Karpas-422 (cell line): ENCODE data around the gene ATXN7L1. TPM values are rescaled to one million over a fixed set of nuclear protein-coding genes. Genes with fewer than 3 reads are reported as not detected.

Experiments used
- DNase-seq: peaks from one replicate; pipeline ENCODE4 v3.0.0-alpha.2; 2015
- H2AFZ ChIP-seq: fragments of 200-600 bp; sonication (generic); 2 replicates; pipeline ENCODE4 v1.6.1; 2014; ENCODE audit warnings: antibody characterized with exemption, low read length, mixed read lengths
- H3K27ac ChIP-seq: fragments of 200-600 bp; sonication (generic); 2 replicates; pipeline ENCODE4 v1.5.1; 2014; ENCODE audit warnings: mild to moderate bottlenecking, low read length, moderate library complexity
- H3K27me3 ChIP-seq: fragments of 200-600 bp; sonication (generic); 2 replicates; pipeline ENCODE4 v1.6.1; 2014; ENCODE audit warnings: low read length, mixed read lengths
- H3K36me3 ChIP-seq: fragments of 200-600 bp; sonication (generic); 2 replicates; pipeline ENCODE4 v1.6.1; 2014; ENCODE audit warnings: low read length, mixed read lengths; ENCODE audit not compliant: insufficient read depth
- H3K4me1 ChIP-seq: fragments of 200-600 bp; sonication (generic); 2 replicates; pipeline ENCODE4 v1.6.1; 2014; ENCODE audit warnings: mild to moderate bottlenecking, low read length, mixed read lengths
- H3K4me2 ChIP-seq: fragments of 200-600 bp; sonication (generic); 2 replicates; pipeline ENCODE4 v1.6.1; 2014; ENCODE audit warnings: low read length, low read depth, mild to moderate bottlenecking; ENCODE audit not compliant: poor library complexity, severe bottlenecking
- H3K4me3 ChIP-seq: fragments of 200-600 bp; sonication (generic); 2 replicates; pipeline ENCODE4 v1.5.1; 2014; ENCODE audit warnings: mild to moderate bottlenecking, antibody characterized with exemption, low read length, mixed read lengths
- H3K79me2 ChIP-seq: fragments of 200-600 bp; sonication (generic); 2 replicates; pipeline ENCODE4 v1.6.1; 2014; ENCODE audit warnings: mild to moderate bottlenecking, low read length, mixed read lengths
- H3K9ac ChIP-seq: fragments of 200-600 bp; sonication (generic); 2 replicates; pipeline ENCODE4 v1.6.0; 2014; ENCODE audit warnings: low read length
- H3K9me2 ChIP-seq: fragments of 200-600 bp; sonication (generic), shearing (Covaris generic); replicated peaks from 2 replicates; pipeline ENCODE4 v1.6.0; 2014; ENCODE audit warnings: mild to moderate bottlenecking, low read length, moderate library complexity; ENCODE audit not compliant: insufficient read depth
- H3K9me3 ChIP-seq: fragments of 300-700, 200-600 bp; sonication (generic); 2 replicates; pipeline ENCODE4 v1.6.1; 2014; ENCODE audit warnings: low read length, mixed read lengths
- H4K20me1 ChIP-seq: fragments of 200-600 bp; sonication (generic); 2 replicates; pipeline ENCODE4 v1.6.1; 2014; ENCODE audit warnings: mild to moderate bottlenecking, antibody characterized with exemption, low read length, low read depth; ENCODE audit not compliant: insufficient read depth
- total RNA-seq: library from RNA; depleted of rRNA; stranded (reverse); fragments of >200 nt; shearing (Covaris generic); gene quantifications from 2 replicates; pipeline ENCODE4 v1.2.3, GENCODE V29; 2014; ENCODE audit warnings: low replicate concordance

The ATXN7L1 gene
- total RNA-seq, 1 experiment from 2014 or later = not detected

DNA sequence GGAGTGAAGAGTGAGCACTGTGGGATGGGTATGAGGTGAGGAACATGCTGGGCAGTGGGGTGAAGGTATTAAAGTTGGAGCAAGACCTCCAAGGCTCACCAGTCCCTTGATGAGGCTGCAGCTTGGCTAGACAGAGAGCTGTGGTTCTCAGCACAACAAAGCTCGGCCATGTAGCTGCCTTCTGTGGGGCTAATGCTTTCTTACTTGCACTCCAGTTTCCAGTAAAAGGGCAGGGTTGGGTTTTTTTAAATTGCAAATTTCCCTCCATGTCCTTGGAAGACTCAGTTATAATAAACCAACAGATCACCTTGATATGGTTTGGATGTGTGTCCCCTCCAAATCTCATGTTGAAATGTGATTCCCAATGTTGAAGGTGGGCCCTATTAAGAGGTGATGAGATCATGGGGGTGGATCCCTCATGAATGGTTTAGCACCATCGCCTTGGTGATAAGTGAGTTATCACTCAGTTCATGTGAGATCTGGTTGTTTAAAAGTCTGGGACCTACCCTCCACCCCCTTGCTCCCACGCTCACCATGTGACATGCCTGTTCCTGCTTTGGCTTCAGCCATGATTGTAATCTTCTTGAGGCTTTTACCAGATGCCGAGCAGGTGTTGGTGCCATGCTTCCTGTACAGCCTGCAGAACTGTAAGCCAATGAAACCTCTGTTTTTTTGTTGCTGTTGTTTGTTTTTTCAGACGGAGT is 55.9 kb downstream of the ATXN7L1 start:
- Histone ChIP-seq H3K9ac (no peak overlapping the region), H3K27me3 (no peaks in the 10 kb centered on the region), H3K4me2 (no peak overlapping the region), H3K79me2 (no peaks in the 10 kb centered on the region), H3K9me2 (no peaks in the 10 kb centered on the region; the same call in 1 of the 2 replicates), H3K9me3 (no peaks in the 10 kb centered on the region), H4K20me1 (no peaks in the 10 kb centered on the region), H2AFZ (no peak overlapping the region), H3K4me1 (no peaks in the 10 kb centered on the region), H3K36me3 (no peaks in the 10 kb centered on the region), H3K4me3 (no peak overlapping the region), H3K27ac (no peak overlapping the region)
- DNase-seq = no peak

DNA sequence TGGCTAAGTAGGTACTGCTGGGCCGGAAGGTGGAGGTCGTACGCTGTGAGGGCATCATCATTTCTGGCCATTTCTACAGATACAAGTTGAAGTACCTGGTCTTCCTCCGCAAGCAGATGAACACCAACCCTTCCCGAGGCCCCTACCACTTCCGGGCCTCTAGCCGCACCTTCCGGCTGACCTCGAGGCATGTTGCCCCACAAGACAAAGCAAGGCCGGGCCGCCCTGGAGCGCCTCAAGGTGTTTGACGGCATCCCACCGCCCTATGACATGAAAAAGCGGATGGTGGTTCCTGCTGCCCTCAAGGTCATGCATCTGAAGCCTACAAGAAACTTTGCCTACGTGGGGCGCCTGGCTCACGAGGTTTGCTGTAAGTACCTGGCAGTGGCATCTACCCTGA is 56.8 kb downstream of the ATXN7L1 start:
- no peaks in the 10 kb centered on the region for H3K9me3 ChIP-seq
- no peak overlapping the region for H3K9ac ChIP-seq
- no peaks in the 10 kb centered on the region for H3K27me3 ChIP-seq
- H3K4me3 ChIP-seq = no peak overlapping the region
- H3K4me1 ChIP-seq = no peaks in the 10 kb centered on the region
- no peaks in the 10 kb centered on the region for H3K79me2 ChIP-seq
- no peaks in the 10 kb centered on the region for H3K36me3 ChIP-seq
- no peaks in the 10 kb centered on the region for H3K9me2 ChIP-seq
- H3K4me2 ChIP-seq = no peak overlapping the region
- DNase-seq = no peak
- H2AFZ ChIP-seq = no peak overlapping the region
- no peaks in the 10 kb centered on the region for H4K20me1 ChIP-seq
- no peak overlapping the region for H3K27ac ChIP-seq

DNA sequence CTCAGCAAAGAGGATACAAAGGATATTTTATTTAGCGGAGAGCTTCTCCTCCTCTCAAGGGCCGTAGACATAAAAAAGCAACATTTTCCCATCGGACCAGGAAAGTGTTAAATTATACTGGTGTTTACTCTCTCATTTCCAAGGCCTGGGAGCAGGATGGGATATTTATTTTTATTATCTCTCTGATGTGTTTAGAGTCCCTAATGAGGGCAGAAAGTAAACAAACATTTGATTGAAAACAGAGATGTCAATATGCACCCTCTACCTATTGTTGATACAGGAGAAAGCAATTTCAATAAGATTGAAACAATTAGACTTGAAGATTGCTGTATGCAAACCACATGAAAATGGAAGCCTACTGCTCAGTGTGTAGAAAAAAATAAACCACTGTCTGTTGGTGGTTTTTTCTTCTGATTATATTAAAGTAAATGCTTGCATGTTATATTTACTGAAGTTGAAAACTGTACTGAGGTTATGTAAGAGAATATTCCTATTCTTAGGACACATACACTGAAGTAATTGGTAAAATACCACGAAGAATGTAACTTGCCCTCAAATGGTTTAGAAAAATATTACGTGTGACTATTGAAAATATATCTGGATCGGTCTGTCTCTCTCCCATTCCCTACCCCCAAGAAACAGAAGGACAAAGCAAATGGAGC is 59.3 kb downstream of the ATXN7L1 start:
- Histone ChIP-seq H3K27ac (no peak overlapping the region), H3K79me2 (no peaks in the 10 kb centered on the region), H4K20me1 (no peaks in the 10 kb centered on the region), H2AFZ (no peak overlapping the region), H3K9me3 (no peaks in the 10 kb centered on the region), H3K27me3 (no peaks in the 10 kb centered on the region), H3K9ac (no peak overlapping the region), H3K4me3 (no peak overlapping the region), H3K36me3 (no peaks in the 10 kb centered on the region), H3K9me2 (no peaks in the 10 kb centered on the region), H3K4me1 (no peaks in the 10 kb centered on the region), H3K4me2 (no peak overlapping the region)
- no peak for DNase-seq

DNA sequence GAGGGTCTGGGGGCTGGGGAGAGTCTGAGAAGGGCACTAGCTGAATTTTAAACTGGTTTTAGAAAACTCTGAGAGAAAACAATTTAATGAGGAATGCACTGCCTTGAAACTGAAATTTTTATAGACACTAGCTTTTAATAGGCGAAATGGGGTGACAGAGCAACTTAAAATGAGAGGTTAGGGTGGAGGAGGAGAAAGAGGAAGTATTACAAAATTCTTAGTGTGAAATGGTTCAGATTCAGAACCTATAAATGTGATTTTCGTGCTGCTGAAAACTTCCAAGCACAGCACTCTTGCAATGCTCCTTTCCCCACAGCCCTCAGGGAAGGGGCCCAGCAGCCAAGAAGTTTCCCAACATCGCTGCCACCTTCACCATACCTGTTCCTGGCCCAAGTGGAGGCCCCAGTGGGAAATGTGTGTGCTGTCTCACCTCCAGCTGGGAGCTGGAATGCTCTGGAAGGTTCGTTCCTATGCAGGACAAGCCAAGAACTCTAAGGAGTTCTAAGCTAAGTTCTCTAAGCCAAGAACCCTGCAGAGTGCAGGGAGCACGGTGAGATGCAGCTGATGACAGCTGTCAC is 60.0 kb downstream of the ATXN7L1 start:
- Histone ChIP-seq H3K4me1 (no peaks in the 10 kb centered on the region), H3K4me3 (no peak overlapping the region), H2AFZ (no peak overlapping the region), H3K27ac (no peak overlapping the region), H4K20me1 (no peaks in the 10 kb centered on the region), H3K36me3 (no peaks in the 10 kb centered on the region), H3K4me2 (no peak overlapping the region), H3K79me2 (no peaks in the 10 kb centered on the region), H3K9me2 (no peaks in the 10 kb centered on the region), H3K27me3 (no peaks in the 10 kb centered on the region), H3K9me3 (no peaks in the 10 kb centered on the region), H3K9ac (no peak overlapping the region)
- no peak for DNase-seq

DNA sequence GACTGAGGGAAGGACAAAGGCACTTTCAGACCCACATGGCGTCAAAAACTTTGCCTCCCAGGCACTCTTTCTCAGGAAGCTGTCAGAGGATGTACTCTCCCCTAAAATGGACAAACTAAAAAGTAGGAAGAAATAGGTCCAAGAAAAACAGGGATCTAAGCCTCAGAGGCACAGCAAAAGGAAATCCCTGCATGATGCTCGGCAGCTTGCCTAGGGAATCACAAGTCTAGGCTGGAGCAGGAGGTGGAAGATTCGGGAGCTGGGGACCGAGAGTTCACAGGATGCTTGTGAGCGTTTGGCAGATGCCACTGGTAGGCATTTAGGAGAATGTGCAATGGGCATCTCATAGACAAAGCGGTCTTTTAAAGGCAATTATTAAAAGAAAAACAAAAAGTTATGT is 60.8 kb downstream of the ATXN7L1 start:
- H3K9me2 ChIP-seq = no peaks in the 10 kb centered on the region
- no peaks in the 10 kb centered on the region for H3K9me3 ChIP-seq
- no peak overlapping the region for H3K9ac ChIP-seq
- H3K4me1 ChIP-seq = no peaks in the 10 kb centered on the region
- no peaks in the 10 kb centered on the region for H3K27me3 ChIP-seq
- H3K27ac ChIP-seq = no peak overlapping the region
- H2AFZ ChIP-seq = no peak overlapping the region
- H3K36me3 ChIP-seq = no peaks in the 10 kb centered on the region
- no peak overlapping the region for H3K4me3 ChIP-seq
- no peaks in the 10 kb centered on the region for H4K20me1 ChIP-seq
- no peaks in the 10 kb centered on the region for H3K79me2 ChIP-seq
- H3K4me2 ChIP-seq = no peak overlapping the region
- no peak for DNase-seq

DNA sequence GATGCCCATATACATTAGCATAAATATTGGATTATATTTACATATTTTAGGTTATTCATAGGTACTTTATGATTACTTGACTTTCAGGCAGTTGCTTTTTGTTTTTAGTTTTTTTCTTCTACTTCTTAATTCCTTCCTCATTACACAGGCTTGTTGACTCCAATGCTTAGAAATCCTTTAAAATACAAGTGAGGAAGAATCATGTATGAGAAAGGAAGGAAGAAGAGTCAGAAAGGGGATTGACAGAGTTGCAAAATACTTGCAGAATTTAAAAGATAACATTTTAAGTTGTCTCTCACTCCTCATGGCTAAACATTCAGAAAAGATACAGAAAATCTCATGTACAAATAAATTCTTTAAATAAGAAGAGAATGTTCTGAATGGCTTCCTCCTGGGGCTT is 61.9 kb downstream of the ATXN7L1 start:
- Histone ChIP-seq H3K4me3 (no peak overlapping the region), H3K9me3 (no peaks in the 10 kb centered on the region), H3K4me2 (no peak overlapping the region), H2AFZ (no peak overlapping the region), H3K4me1 (peaks cover under 1% of the 10 kb centered on the region; the same call in 1 of the 2 replicates), H4K20me1 (no peaks in the 10 kb centered on the region), H3K79me2 (no peaks in the 10 kb centered on the region), H3K27ac (no peak overlapping the region), H3K9me2 (no peaks in the 10 kb centered on the region), H3K36me3 (no peaks in the 10 kb centered on the region), H3K9ac (no peak overlapping the region), H3K27me3 (no peaks in the 10 kb centered on the region)
- DNase-seq = no peak

DNA sequence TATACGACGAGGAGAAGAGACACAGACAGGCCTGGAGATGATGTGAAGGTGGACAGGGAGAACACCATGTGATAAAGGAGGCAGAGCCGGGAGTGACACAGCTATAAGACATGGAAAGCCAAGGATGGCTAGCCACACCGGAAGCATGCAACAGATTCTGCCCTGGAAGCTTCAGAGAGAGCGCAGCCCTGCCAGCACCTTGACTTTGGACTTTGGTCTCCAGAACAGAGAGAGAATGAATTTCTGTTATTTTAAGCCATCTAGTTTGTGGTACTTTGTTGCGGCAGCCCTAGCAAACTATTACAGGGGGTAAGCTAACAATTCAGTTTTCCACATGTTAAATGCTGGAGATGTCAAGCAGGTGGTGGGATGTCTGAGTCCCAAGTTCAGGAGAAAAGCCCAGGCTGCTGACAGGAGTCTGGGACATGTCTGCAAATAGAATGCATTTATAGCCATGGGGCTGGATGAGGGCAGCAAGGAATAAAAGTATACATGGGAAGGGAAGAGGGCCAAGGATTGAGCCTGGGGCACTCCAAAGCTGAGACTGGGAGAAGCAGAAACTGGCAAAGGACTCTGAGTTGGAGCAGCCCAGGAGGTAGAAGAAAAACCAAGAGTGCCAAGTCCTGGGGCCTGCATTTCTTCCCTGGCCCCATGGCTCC is 65.1 kb downstream of the ATXN7L1 start:
- H3K79me2 ChIP-seq = no peaks in the 10 kb centered on the region
- no peak overlapping the region for H3K4me3 ChIP-seq
- no peaks in the 10 kb centered on the region for H4K20me1 ChIP-seq
- H2AFZ ChIP-seq = no peak overlapping the region
- peaks cover 6% of the 10 kb centered on the region; the same call in 1 of the 2 replicates for H3K4me1 ChIP-seq
- H3K9me3 ChIP-seq = no peaks in the 10 kb centered on the region
- H3K27me3 ChIP-seq = no peaks in the 10 kb centered on the region
- no peak for DNase-seq
- no peak overlapping the region for H3K4me2 ChIP-seq
- H3K27ac ChIP-seq = no peak overlapping the region
- H3K36me3 ChIP-seq = no peaks in the 10 kb centered on the region
- H3K9me2 ChIP-seq = no peaks in the 10 kb centered on the region
- H3K9ac ChIP-seq = no peak overlapping the region

DNA sequence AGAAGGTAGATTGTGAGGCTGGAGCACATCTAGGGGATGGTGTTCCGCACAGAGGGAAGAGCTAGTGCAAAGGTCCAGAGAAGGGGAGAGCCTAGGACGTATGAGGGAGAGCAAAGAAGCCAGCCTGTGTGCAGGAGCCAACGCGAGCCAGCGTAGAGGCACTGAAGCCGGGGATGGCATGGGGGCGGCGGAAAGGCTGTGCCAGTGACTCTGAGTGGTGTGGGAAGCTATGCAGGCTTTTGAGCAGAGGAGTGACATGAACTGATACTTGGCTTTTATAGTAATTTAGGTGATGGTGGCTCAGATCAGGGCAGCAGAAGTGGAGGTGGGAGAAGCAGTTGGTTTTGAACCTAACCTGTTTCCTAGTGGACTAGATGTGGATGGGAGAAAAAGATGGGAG is 65.8 kb downstream of the ATXN7L1 start:
- H3K36me3 ChIP-seq = no peaks in the 10 kb centered on the region
- H3K4me3 ChIP-seq = no peak overlapping the region
- DNase-seq = no peak
- no peak overlapping the region for H3K9ac ChIP-seq
- H3K27me3 ChIP-seq = no peaks in the 10 kb centered on the region
- peaks cover 6% of the 10 kb centered on the region; the same call in 1 of the 2 replicates for H3K4me1 ChIP-seq
- H3K4me2 ChIP-seq = no peak overlapping the region
- no peak overlapping the region for H3K27ac ChIP-seq
- no peak overlapping the region for H2AFZ ChIP-seq
- no peaks in the 10 kb centered on the region for H4K20me1 ChIP-seq
- H3K79me2 ChIP-seq = no peaks in the 10 kb centered on the region
- no peaks in the 10 kb centered on the region for H3K9me3 ChIP-seq
- no peaks in the 10 kb centered on the region for H3K9me2 ChIP-seq
